ENCODE measurements around the gene HOXB1.
A peak's percentile ranks its signal among the peaks of the same experiment; 100 is the strongest.

DNA sequence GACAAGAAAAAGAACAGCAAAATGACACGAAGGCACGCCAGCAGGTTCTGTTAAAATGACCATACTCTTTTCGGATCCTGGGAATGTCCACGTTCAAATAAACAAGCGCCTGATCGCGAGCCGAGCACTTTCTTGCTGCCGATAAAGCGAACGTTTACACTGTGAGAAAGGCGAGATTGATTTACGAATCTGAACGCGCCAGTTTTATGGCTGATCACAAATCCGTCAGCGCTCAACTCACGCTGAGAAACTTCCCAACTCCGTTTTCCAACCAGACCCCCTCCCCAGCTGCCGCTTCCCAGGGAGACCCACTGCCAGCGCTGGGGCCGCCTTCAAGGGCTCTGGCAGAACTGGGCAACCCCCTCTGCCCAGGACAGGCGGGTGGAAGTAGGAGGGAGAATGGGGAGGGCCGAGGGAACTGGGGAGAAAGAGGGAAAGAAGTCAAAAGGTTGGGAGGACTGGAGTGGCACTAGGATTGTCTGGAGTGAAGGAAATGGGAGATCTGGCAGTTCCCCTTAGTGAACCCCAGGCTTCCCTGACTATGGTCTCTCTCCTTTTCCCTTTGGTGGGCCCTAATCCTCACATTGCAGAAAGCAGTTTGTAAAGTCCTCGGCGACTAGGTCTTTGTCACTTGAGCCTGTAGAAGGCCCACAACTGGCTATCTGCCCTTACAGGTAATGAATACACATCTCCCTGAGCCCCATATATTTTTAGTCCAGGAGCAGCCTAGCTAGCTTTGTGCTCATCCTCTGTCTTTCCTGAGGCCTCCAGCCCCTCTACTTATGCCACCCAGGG lies 40.4 kb upstream of the HOXB1 start:
- no peak for TF ChIP-seq POLR2AphosphoS5 (IDR thresholded peaks at IDR 0.05; ENCODE audit: low read depth)
- TF ChIP-seq, protein P1, sequence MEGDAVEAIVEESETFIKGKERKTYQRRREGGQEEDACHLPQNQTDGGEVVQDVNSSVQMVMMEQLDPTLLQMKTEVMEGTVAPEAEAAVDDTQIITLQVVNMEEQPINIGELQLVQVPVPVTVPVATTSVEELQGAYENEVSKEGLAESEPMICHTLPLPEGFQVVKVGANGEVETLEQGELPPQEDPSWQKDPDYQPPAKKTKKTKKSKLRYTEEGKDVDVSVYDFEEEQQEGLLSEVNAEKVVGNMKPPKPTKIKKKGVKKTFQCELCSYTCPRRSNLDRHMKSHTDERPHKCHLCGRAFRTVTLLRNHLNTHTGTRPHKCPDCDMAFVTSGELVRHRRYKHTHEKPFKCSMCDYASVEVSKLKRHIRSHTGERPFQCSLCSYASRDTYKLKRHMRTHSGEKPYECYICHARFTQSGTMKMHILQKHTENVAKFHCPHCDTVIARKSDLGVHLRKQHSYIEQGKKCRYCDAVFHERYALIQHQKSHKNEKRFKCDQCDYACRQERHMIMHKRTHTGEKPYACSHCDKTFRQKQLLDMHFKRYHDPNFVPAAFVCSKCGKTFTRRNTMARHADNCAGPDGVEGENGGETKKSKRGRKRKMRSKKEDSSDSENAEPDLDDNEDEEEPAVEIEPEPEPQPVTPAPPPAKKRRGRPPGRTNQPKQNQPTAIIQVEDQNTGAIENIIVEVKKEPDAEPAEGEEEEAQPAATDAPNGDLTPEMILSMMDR (conservative IDR thresholded peaks at IDR 0.05; ENCODE audit: low read depth in 2 of 2), result no peak
- TF ChIP-seq, protein P2, sequence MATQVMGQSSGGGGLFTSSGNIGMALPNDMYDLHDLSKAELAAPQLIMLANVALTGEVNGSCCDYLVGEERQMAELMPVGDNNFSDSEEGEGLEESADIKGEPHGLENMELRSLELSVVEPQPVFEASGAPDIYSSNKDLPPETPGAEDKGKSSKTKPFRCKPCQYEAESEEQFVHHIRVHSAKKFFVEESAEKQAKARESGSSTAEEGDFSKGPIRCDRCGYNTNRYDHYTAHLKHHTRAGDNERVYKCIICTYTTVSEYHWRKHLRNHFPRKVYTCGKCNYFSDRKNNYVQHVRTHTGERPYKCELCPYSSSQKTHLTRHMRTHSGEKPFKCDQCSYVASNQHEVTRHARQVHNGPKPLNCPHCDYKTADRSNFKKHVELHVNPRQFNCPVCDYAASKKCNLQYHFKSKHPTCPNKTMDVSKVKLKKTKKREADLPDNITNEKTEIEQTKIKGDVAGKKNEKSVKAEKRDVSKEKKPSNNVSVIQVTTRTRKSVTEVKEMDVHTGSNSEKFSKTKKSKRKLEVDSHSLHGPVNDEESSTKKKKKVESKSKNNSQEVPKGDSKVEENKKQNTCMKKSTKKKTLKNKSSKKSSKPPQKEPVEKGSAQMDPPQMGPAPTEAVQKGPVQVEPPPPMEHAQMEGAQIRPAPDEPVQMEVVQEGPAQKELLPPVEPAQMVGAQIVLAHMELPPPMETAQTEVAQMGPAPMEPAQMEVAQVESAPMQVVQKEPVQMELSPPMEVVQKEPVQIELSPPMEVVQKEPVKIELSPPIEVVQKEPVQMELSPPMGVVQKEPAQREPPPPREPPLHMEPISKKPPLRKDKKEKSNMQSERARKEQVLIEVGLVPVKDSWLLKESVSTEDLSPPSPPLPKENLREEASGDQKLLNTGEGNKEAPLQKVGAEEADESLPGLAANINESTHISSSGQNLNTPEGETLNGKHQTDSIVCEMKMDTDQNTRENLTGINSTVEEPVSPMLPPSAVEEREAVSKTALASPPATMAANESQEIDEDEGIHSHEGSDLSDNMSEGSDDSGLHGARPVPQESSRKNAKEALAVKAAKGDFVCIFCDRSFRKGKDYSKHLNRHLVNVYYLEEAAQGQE (IDR thresholded peaks at IDR 0.05; ENCODE audit: unreplicated experiment), result no peak
- peak; percentile 90 for TF ChIP-seq EZH2 (IDR thresholded peaks at IDR 0.05; ENCODE audit: low read depth, unreplicated experiment)
- TF ChIP-seq EZH2phosphoT487 (IDR thresholded peaks at IDR 0.05; ENCODE audit: unreplicated experiment), result no peak
- TF ChIP-seq CREB1 (CRISPR knock-in tag; IDR thresholded peaks at IDR 0.05; ENCODE audit: low read depth), result no peak

All from GM23338 (cell line).